ENCODE measurements around the gene CENATAC.

DNA sequence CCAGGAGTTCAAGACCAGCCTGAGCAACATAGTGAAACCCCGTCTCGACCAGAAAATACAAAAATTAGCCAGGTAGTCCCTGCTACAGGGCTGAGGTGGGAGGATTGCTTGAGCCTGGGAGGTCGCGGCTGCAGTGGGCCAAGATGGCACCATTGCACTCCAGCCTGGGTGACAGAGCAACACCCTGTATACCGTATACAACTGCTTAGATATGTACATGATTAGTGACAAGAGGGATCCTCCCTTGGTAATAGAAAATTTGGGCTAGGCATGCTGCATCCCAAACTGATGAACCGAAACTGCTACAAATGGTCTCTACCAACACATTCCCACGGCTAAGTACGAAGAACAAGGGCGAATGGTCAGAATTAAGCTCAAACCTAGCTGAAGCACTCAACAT is 45.0 kb downstream of the CENATAC start:
- no peak for TF ChIP-seq EZH2phosphoT487 (IDR thresholded peaks at IDR 0.05; ENCODE audit: low read depth)
- TF ChIP-seq, protein P1, sequence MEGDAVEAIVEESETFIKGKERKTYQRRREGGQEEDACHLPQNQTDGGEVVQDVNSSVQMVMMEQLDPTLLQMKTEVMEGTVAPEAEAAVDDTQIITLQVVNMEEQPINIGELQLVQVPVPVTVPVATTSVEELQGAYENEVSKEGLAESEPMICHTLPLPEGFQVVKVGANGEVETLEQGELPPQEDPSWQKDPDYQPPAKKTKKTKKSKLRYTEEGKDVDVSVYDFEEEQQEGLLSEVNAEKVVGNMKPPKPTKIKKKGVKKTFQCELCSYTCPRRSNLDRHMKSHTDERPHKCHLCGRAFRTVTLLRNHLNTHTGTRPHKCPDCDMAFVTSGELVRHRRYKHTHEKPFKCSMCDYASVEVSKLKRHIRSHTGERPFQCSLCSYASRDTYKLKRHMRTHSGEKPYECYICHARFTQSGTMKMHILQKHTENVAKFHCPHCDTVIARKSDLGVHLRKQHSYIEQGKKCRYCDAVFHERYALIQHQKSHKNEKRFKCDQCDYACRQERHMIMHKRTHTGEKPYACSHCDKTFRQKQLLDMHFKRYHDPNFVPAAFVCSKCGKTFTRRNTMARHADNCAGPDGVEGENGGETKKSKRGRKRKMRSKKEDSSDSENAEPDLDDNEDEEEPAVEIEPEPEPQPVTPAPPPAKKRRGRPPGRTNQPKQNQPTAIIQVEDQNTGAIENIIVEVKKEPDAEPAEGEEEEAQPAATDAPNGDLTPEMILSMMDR (IDR thresholded peaks at IDR 0.05; ENCODE audit: low read depth, low read length) = no peak

Measured in OCI-LY3 (cell line).